ENCODE measurements around the gene PTPRM. TPM values are rescaled to one million over a fixed set of nuclear protein-coding genes. Genes with fewer than 3 reads are reported as not detected.

Gene PTPRM
- total RNA-seq, 1 experiment from 2014 or later, result 14.5 TPM

GRCh38 chr18:8241731-8242130, 674.6 kb downstream of the PTPRM start:
- no peaks in the 10 kb centered on the region for H3K79me2 ChIP-seq (ENCODE audit: insufficient read depth, low read length)
- CTCF ChIA-PET, result no interaction called here
- no peak overlapping the region for H3K9ac ChIP-seq (ENCODE audit: low read length)
- RAD21 ChIA-PET (ENCODE audit: low non-redundant PET in 1 of 2, low total read pairs in 2 of 2, uncharacterized antibody in 2 of 2, unreplicated experiment in 2 of 2), result no interaction called here
- no peaks in the 10 kb centered on the region for H3K9me2 ChIP-seq (ENCODE audit: insufficient read depth)
- H3K36me3 ChIP-seq (ENCODE audit: control insufficient read depth in 1 of 2, insufficient read depth in 2 of 2, low read length in 2 of 2), result no peaks in the 10 kb centered on the region
- TF ChIP-seq ELF1 (IDR thresholded peaks at IDR 0.05; ENCODE audit: borderline replicate concordance, low read depth) (no peak), CEBPB (IDR thresholded peaks at IDR 0.05; ENCODE audit: low read depth) (no peak), FOSL1 (IDR thresholded peaks at IDR 0.05; ENCODE audit: low read depth) (no peak), EZH2 (IDR thresholded peaks at IDR 0.05) (no peak), POLR2A (IDR thresholded peaks at IDR 0.05; ENCODE audit: borderline replicate concordance, extremely low read depth, insufficient read depth, insufficient read length) (no peak)
- TF ChIP-seq, protein P1, sequence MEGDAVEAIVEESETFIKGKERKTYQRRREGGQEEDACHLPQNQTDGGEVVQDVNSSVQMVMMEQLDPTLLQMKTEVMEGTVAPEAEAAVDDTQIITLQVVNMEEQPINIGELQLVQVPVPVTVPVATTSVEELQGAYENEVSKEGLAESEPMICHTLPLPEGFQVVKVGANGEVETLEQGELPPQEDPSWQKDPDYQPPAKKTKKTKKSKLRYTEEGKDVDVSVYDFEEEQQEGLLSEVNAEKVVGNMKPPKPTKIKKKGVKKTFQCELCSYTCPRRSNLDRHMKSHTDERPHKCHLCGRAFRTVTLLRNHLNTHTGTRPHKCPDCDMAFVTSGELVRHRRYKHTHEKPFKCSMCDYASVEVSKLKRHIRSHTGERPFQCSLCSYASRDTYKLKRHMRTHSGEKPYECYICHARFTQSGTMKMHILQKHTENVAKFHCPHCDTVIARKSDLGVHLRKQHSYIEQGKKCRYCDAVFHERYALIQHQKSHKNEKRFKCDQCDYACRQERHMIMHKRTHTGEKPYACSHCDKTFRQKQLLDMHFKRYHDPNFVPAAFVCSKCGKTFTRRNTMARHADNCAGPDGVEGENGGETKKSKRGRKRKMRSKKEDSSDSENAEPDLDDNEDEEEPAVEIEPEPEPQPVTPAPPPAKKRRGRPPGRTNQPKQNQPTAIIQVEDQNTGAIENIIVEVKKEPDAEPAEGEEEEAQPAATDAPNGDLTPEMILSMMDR (IDR thresholded peaks at IDR 0.05 in 2 of 3, conservative IDR thresholded peaks at IDR 0.05 in 1 of 3; ENCODE audit: borderline replicate concordance in 1 of 3, insufficient read depth in 1 of 3, low read depth in 2 of 3, low read length in 2 of 3), result no peak
- no TSS peak for BruUV-seq (replicated peaks)
- peaks cover 11% of the 10 kb centered on the region for H3K27me3 ChIP-seq (ENCODE audit: insufficient read depth, low read length)
- H3K4me2 ChIP-seq (ENCODE audit: low read length), result no peak overlapping the region
- no peaks in the 10 kb centered on the region; the same call in 1 of the 2 replicates for H4K20me1 ChIP-seq (ENCODE audit: insufficient read depth)
- intact Hi-C loops (cut with micrococcal nuclease), result no loop called here
- H3K9me3 ChIP-seq (ENCODE audit: control insufficient read depth in 1 of 2, insufficient read depth in 1 of 2, low read depth in 1 of 2, low read length in 2 of 2), result no peaks in the 10 kb centered on the region
- POLR2A ChIA-PET, result no interaction called here
- H3K4me3 ChIP-seq (replicated peaks in 1 of 2; ENCODE audit: low read depth in 1 of 2, low read length in 2 of 2), result no peak overlapping the region
- H3K27ac ChIP-seq (ENCODE audit: low read depth, low read length), result no peak overlapping the region
- no peaks in the 10 kb centered on the region for H3K4me1 ChIP-seq (ENCODE audit: control insufficient read depth in 1 of 2, insufficient read depth in 2 of 2, low read length in 2 of 2)
- DNase-seq (ENCODE audit: low read depth, low spot score) (no peak), ATAC-seq (no peak)
- no peak overlapping the region for H2AFZ ChIP-seq (ENCODE audit: low read depth, low read length, poor library complexity, severe bottlenecking)

DNA sequence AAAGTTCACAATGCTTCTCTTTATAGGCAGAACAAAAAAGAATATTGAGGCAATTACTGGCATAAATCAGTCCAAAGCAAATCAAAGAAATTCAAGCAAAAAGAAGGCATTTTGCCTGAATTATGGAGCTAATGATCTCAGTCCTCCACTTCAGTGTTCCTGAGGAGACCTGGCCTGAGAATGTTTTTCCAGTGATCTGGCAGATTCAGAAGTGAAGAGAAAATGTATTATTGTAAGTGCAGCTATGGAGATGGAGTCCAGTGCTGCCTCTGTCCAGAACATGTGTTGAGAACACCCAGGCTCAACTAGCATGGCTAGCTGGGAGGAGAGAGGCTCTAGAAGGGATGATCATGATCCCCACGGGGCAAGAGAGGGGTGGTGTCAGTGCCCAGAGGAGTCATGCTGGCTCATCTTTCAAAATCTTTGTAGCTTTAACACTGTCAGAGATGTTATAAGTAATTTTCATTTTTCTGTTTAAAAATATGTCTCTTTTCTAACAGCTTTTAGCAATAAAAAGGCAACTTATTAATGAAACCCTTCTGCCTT, 675.1 kb downstream of the PTPRM start:
- no peak overlapping the region for H3K27ac ChIP-seq (ENCODE audit: low read depth, low read length)
- H3K4me3 ChIP-seq (replicated peaks in 1 of 2; ENCODE audit: low read depth in 1 of 2, low read length in 2 of 2), result no peak overlapping the region
- H2AFZ ChIP-seq (ENCODE audit: low read depth, low read length, poor library complexity, severe bottlenecking), result no peak overlapping the region
- no peaks in the 10 kb centered on the region for H3K9me3 ChIP-seq (ENCODE audit: control insufficient read depth in 1 of 2, insufficient read depth in 1 of 2, low read depth in 1 of 2, low read length in 2 of 2)
- intact Hi-C loops (cut with micrococcal nuclease), result no loop called here
- H3K4me2 ChIP-seq (ENCODE audit: low read length), result no peak overlapping the region
- no peaks in the 10 kb centered on the region for H3K9me2 ChIP-seq (ENCODE audit: insufficient read depth)
- H3K4me1 ChIP-seq (ENCODE audit: control insufficient read depth in 1 of 2, insufficient read depth in 2 of 2, low read length in 2 of 2), result no peaks in the 10 kb centered on the region
- peaks cover 11% of the 10 kb centered on the region for H3K27me3 ChIP-seq (ENCODE audit: insufficient read depth, low read length)
- no peaks in the 10 kb centered on the region; the same call in 1 of the 2 replicates for H4K20me1 ChIP-seq (ENCODE audit: insufficient read depth)
- ATAC-seq (no peak), DNase-seq (ENCODE audit: low read depth, low spot score) (no peak)
- no TSS peak for BruUV-seq (replicated peaks)
- no peak overlapping the region for H3K9ac ChIP-seq (ENCODE audit: low read length)
- TF ChIP-seq ZBTB33 (IDR thresholded peaks at IDR 0.05; ENCODE audit: extremely low read depth, insufficient replicate concordance, low read length) (no peak), CEBPB (IDR thresholded peaks at IDR 0.05; ENCODE audit: low read depth) (no peak), EZH2phosphoT487 (IDR thresholded peaks at IDR 0.05; ENCODE audit: borderline replicate concordance) (no peak), SRF (IDR thresholded peaks at IDR 0.05; ENCODE audit: low read depth) (no peak)
- H3K79me2 ChIP-seq (ENCODE audit: insufficient read depth, low read length), result no peaks in the 10 kb centered on the region
- ChIA-PET POLR2A (no interaction called here), RAD21 (ENCODE audit: low non-redundant PET in 1 of 2, low total read pairs in 2 of 2, uncharacterized antibody in 2 of 2, unreplicated experiment in 2 of 2) (no interaction called here), CTCF (no interaction called here)
- no peaks in the 10 kb centered on the region for H3K36me3 ChIP-seq (ENCODE audit: control insufficient read depth in 1 of 2, insufficient read depth in 2 of 2, low read length in 2 of 2)

All from HCT116 (cell line).